Urinary bladder (tissue), 4 donors: ENCODE measurements around the gene SLC35F4. TPM values are rescaled to one million over a fixed set of nuclear protein-coding genes. Genes with fewer than 3 reads are reported as not detected.
"Not testable (repeated sequence)": the region's sequence is repeated elsewhere in the genome, so short reads cannot be mapped to it uniquely, and the experiment has no call there.

Experiments
- DNase-seq: peaks from one replicate; pipeline ENCODE4 v3.0.0-alpha.2; 2015; ENCODE audit errors: extremely low spot score
- H3K27ac ChIP-seq: one replicate; pipeline ENCODE4 v1.5.1; 2013; ENCODE audit warnings: low read depth, mild to moderate bottlenecking, moderate library complexity
- H3K36me3 ChIP-seq: one replicate; pipeline ENCODE4 v1.6.1; 2013; ENCODE audit warnings: mild to moderate bottlenecking, moderate library complexity; ENCODE audit not compliant: insufficient read depth
- H3K4me1 ChIP-seq: one replicate; pipeline ENCODE4 v1.6.1; 2013; ENCODE audit warnings: mild to moderate bottlenecking, moderate library complexity; ENCODE audit not compliant: insufficient read depth
- H3K4me3 ChIP-seq: one replicate; pipeline ENCODE4 v1.5.1; 2013; ENCODE audit warnings: low read depth, low read length
- WGBS: extraction: QIAGEN DNeasy Blood & Tissue Kit; methylation state at CpG from one replicate; pipeline ENCODE4 v1.1.7; 2013; 5-methylcytosine and 5-hydroxymethylcytosine counted together
- polyA plus RNA-seq: library from polyadenylated mRNA; stranded (reverse); fragments of 200-250 nt; gene quantifications from one replicate; pipeline ENCODE4 v1.2.3, GENCODE V29; 2013
- total RNA-seq: library from RNA; depleted of rRNA; stranded (reverse); fragments of >200 nt; gene quantifications from one replicate; pipeline ENCODE4 v1.2.3, GENCODE V29; 2014
- donor health status: healthy with polysubstance abuse.
- donor health status: healthy.

The SLC35F4 gene
- total and polyA plus RNA-seq, 2 donors: 0.11 to 0.90 TPM

GRCh38 chr14:57712698-57713097 lies 153.2 kb downstream of the SLC35F4 start:
- WGBS: 81% methylated on average over 3 of the region's 3 CpGs
- no peak for DNase-seq
- Histone ChIP-seq H3K27ac (no peak overlapping the region), H3K4me3 (no peak overlapping the region), H3K36me3 (no peaks in the 10 kb centered on the region), H3K4me1 (no peaks in the 10 kb centered on the region)

- H3K4me3 ChIP-seq: no peak overlapping the region
- no peaks in the 10 kb centered on the region for H3K4me1 ChIP-seq
- WGBS: 57% methylated on average over 3 of the region's 3 CpGs
- H3K36me3 ChIP-seq: no peaks in the 10 kb centered on the region
- DNase-seq: no peak
- no peak overlapping the region for H3K27ac ChIP-seq
These were observed 153.8 kb downstream of the SLC35F4 start for GRCh38 chr14:57712102-57712501.

GRCh38 chr14:57709909-57710308 lies 156.0 kb downstream of the SLC35F4 start:
- Histone ChIP-seq H3K27ac (no peak overlapping the region), H3K36me3 (no peaks in the 10 kb centered on the region), H3K4me1 (no peaks in the 10 kb centered on the region), H3K4me3 (no peak overlapping the region)
- 56% methylated on average over 2 of the region's 2 CpGs for WGBS
- no peak for DNase-seq

DNA sequence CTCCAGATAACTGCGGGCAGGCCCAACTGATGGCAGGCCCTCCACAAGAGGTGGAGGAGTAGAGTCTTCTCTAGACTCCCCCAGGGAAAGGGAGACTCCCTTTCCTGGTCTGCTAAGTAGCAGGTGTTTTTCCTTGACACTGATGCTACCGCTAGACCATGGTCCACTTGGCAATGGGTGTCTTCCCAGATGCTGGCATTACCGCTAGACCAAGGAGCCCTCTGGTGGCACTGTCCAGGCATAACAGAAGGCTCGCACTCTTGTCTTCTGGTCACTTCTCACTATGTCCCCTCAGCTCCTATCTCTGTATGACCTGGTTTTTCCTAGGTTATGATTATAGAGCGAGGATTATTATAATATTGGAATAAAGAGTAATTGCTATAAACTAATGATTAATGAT lies 156.8 kb downstream of the SLC35F4 start:
- WGBS: 95% methylated on average over 5 of the region's 5 CpGs
- H3K27ac ChIP-seq, H3K4me3 ChIP-seq, DNase-seq, H3K4me1 ChIP-seq, H3K36me3 ChIP-seq: not testable (repeated sequence)

DNA sequence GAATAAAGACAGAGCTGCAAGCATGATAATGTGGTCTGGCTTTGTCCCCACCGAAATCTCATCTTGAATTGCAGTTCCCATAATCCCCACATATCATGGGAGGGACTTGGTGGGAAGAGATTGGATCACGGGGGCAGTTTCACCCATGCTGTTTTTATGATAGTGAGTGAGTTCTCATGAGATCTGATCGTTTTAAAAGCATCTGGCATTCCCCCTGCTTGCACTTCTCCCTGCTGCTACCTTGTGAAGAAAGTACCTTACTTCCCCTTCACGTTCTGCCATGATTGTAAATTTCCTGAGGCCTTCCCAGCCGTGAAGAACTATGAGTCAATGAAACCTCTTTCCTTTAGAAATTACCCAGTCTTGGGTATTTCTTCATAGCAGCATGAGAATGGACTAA lies 158.7 kb downstream of the SLC35F4 start:
- no peak overlapping the region for H3K27ac ChIP-seq
- H3K4me1 ChIP-seq: no peaks in the 10 kb centered on the region
- no peak overlapping the region for H3K4me3 ChIP-seq
- no peaks in the 10 kb centered on the region for H3K36me3 ChIP-seq
- 63% methylated on average over 5 of the region's 5 CpGs for WGBS
- no peak for DNase-seq

DNA sequence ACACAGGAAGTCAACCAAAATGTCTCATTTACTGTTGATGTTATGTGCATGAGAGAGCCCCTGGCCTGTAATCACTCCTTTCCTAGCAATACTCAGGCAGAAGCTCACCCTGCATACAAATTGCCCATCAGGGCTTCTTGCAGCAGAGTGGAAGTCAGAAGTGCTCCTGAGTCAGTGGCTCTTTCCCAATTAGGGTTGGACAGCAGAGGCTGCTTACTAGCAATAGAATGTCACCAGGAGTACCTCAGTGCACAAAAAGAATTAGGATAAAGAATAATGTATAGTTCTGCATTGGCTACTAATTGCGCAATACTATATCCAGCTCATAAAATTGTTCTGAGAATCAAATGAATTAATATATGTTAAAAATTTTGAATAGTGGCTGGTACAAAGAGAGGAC lies 161.1 kb downstream of the SLC35F4 start:
- H3K4me1 ChIP-seq: no peaks in the 10 kb centered on the region
- H3K4me3 ChIP-seq: no peak overlapping the region
- no peak for DNase-seq
- no peak overlapping the region for H3K27ac ChIP-seq
- no peaks in the 10 kb centered on the region for H3K36me3 ChIP-seq
- WGBS: 98% methylated on average over 1 of the region's 1 CpG

- no peak overlapping the region for H3K4me3 ChIP-seq
- 50% methylated on average over 3 of the region's 3 CpGs for WGBS
- no peak overlapping the region for H3K27ac ChIP-seq
- H3K36me3 ChIP-seq: no peaks in the 10 kb centered on the region
- H3K4me1 ChIP-seq: no peaks in the 10 kb centered on the region
- no peak for DNase-seq
These were observed 165.9 kb downstream of the SLC35F4 start for GRCh38 chr14:57699947-57700346.

GRCh38 chr14:57692671-57693070 lies 173.2 kb downstream of the SLC35F4 start:
- H3K4me3 ChIP-seq: no peak overlapping the region
- H3K27ac ChIP-seq: no peak overlapping the region
- DNase-seq: no peak
- H3K36me3 ChIP-seq: no peaks in the 10 kb centered on the region
- H3K4me1 ChIP-seq: no peaks in the 10 kb centered on the region

DNA sequence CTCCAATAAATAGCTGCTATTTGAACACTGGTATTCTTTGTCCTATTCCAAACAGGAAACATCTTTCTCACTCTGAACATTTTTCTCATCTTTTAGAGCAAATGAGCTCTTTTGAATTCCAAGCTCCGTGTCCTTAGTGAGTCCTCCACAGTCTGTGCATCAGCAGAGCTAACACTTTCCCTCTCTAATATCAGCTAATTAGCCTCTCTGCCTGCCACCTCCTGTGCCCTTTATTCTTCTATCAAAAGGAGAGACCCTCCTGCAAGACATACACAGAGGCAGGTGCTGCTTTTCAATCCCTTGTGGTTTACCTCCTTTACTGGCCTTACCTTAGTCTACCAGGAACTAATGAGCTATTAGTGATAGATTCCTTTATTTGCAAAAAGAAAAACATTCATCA lies 178.5 kb downstream of the SLC35F4 start:
- 70% methylated on average over 1 of the region's 1 CpG for WGBS
- no peak for DNase-seq
- Histone ChIP-seq H3K4me1 (no peaks in the 10 kb centered on the region), H3K27ac (no peak overlapping the region), H3K4me3 (no peak overlapping the region), H3K36me3 (no peaks in the 10 kb centered on the region)

DNA sequence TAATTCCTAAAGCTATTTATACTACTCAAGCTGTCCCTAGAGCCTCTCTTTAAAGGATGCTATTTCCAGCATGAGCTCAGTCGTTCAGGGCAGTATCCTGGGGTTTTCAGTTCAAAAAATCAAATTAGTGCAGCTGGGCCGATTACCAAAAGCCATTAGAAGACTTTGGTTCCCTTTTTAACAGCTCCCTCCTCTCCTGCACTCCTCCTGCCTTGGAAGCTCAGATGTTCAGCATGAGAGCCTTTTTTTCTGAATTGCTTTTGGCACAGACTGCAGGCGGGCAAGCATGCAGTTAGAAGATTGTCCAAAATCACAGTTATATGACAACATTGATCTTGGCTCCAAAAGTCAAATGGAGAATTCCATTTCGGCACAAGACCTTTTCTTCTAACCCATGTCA lies 179.6 kb downstream of the SLC35F4 start:
- H3K4me1 ChIP-seq: no peaks in the 10 kb centered on the region
- DNase-seq: no peak
- WGBS: 70% methylated on average over 4 of the region's 4 CpGs

GRCh38 chr14:57671021-57671420 lies 194.9 kb downstream of the SLC35F4 start:
- 94% methylated on average over 3 of the region's 3 CpGs for WGBS
- H3K4me3 ChIP-seq: no peak overlapping the region

More for the DNA sequence above, 179.6 kb downstream of the SLC35F4 start:
- Histone ChIP-seq H3K4me3 (no peak overlapping the region), H3K36me3 (no peaks in the 10 kb centered on the region), H3K27ac (no peak overlapping the region)

DNA sequence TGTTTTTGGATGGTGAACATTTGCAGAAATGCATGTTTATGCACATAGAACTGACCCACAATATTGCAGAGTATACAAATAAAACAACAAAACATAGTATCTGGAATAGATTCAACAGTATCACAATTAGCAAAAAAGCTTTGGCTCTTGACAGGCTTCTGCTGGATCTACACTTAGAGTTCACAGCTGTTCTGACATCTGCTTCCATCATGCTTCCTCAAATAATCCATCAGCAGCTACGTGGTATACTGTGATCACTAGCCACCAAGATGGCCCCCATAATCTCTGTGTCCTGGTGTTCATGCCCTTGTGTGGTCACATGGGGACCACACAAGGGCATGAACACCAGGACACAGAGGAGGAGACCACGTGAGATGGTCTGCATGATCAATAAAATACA lies 205.7 kb downstream of the SLC35F4 start:
- no peak for DNase-seq

More at GRCh38 chr14:57671021-57671420, 194.9 kb downstream of the SLC35F4 start:
- DNase-seq: no peak
- Histone ChIP-seq H3K36me3 (no peaks in the 10 kb centered on the region), H3K27ac (no peak overlapping the region), H3K4me1 (no peaks in the 10 kb centered on the region)

GRCh38 chr14:57659052-57659451 lies 206.8 kb downstream of the SLC35F4 start:
- no peak overlapping the region for H3K4me3 ChIP-seq
- H3K27ac ChIP-seq: no peak overlapping the region
- no peak for DNase-seq
- 75% methylated on average over 1 of the region's 1 CpG for WGBS
- H3K4me1 ChIP-seq: no peaks in the 10 kb centered on the region
- H3K36me3 ChIP-seq: no peaks in the 10 kb centered on the region

More for the DNA sequence above, 205.7 kb downstream of the SLC35F4 start:
- Histone ChIP-seq H3K4me1 (no peaks in the 10 kb centered on the region), H3K4me3 (no peak overlapping the region), H3K36me3 (no peaks in the 10 kb centered on the region), H3K27ac (no peak overlapping the region)
- 64% methylated on average over 2 of the region's 2 CpGs for WGBS

DNA sequence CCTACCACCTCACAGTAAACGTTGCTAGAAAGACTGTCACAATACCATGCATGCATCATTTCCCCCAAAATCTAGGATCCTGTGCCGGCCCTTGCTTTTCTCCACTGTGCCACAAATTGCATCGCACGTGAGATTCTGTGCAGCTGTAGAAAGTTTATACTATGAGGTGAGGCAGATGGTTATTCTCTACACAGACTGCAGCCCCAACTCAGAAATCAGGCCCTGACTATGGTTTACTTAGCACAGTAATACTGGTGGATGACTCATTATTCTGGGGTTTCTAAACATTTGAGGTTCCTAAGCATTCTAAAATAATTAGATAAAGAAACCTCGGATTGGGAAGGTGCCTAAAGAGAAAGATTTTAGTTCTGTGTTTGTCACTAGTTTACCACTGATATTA lies 208.4 kb downstream of the SLC35F4 start:
- H3K4me1 ChIP-seq: no peaks in the 10 kb centered on the region
- DNase-seq: no peak
- WGBS: 22% methylated on average over 5 of the region's 5 CpGs

DNA sequence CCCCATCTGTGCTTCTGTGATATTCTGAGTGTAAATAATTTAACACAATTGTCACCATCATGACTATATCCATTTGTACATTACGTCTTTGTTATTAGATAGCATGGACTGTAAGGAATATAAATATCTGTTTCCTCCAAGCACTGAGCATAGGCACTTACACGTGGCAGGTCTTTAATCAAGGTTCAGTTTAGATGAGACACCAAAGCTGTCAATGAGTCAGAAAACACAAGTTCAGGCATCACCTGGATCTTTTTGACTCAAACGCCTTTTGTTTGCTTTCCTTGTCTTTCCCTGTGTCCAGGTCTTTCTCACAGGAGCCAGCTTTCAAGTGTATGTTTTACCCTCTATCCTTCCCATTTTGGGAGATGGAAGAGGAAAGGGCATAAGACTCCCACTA lies 209.0 kb downstream of the SLC35F4 start:
- no peak overlapping the region for H3K27ac ChIP-seq
- no peak for DNase-seq
- H3K4me1 ChIP-seq: no peaks in the 10 kb centered on the region
- H3K36me3 ChIP-seq: no peaks in the 10 kb centered on the region
- no peak overlapping the region for H3K4me3 ChIP-seq
- 64% methylated on average over 3 of the region's 3 CpGs for WGBS

More for the DNA sequence above, 208.4 kb downstream of the SLC35F4 start:
- Histone ChIP-seq H3K27ac (no peak overlapping the region), H3K36me3 (no peaks in the 10 kb centered on the region), H3K4me3 (no peak overlapping the region)
